ENCODE results near the gene ASMT.

- TF ChIP-seq CTCF (IDR thresholded peaks at IDR 0.05) (no peak), POLR2A (IDR thresholded peaks at IDR 0.05) (no peak), POLR2AphosphoS5 (IDR thresholded peaks at IDR 0.05) (no peak)
These were observed 17.4 kb upstream of the ASMT start for GRCh38 chrX:1597345-1598020.

All from transverse colon (tissue), 4 donors.